ENCODE data around the gene TTLL4. TPM values are rescaled to one million over a fixed set of nuclear protein-coding genes. Genes with fewer than 3 reads are reported as not detected.

Gene TTLL4
- total RNA-seq, 1 donor from 2014 or later, result 47.3 TPM

GRCh38 chr2:218711550-218711929 lies 905 bp downstream of the TTLL4 start:
- peak overlapping the region; percentile 97 for H3K4me3 Mint-ChIP-seq (ENCODE audit: unreplicated experiment)
- peak overlapping the region; percentile 96 for H3K27ac Mint-ChIP-seq (ENCODE audit: unreplicated experiment)
- H3K36me3 Mint-ChIP-seq (ENCODE audit: low read depth, unreplicated experiment), result peaks cover 4% of the 10 kb centered on the region
- no peak for TF ChIP-seq CTCF (IDR thresholded peaks at IDR 0.05; ENCODE audit: unreplicated experiment)
- no peak for DNase-seq (ENCODE audit: low spot score)
- peaks cover 14% of the 10 kb centered on the region for H3K4me1 Mint-ChIP-seq (ENCODE audit: unreplicated experiment)
- H3K27me3 Mint-ChIP-seq (ENCODE audit: unreplicated experiment), result peaks cover 7% of the 10 kb centered on the region
- no peaks in the 10 kb centered on the region for H3K9me3 Mint-ChIP-seq (ENCODE audit: unreplicated experiment)

DNA sequence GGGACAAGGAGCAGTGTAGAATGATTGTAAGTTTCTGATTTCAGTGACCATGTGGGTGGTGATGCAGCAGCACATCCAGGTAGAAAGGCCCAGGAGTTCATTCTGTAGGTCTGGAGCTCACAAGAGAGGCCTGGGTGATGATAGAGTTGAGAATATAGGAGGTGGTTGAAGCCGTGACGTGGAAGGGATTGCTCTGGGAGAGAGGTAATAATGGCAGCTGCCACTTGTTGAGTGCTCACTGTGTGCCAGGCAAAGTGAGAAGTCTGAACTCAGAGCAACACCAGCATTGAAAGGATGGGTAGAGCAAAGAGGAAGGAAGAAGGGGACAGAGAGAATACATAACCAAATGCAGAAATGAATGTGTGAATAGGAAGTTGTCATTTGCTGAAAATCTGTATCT lies 3.3 kb downstream of the TTLL4 start:
- no peak for TF ChIP-seq CTCF (IDR thresholded peaks at IDR 0.05; ENCODE audit: unreplicated experiment)
- H3K27me3 Mint-ChIP-seq (ENCODE audit: unreplicated experiment), result peaks cover 7% of the 10 kb centered on the region
- no peak overlapping the region for H3K4me3 Mint-ChIP-seq (ENCODE audit: unreplicated experiment)
- H3K36me3 Mint-ChIP-seq (ENCODE audit: low read depth, unreplicated experiment), result peaks cover 4% of the 10 kb centered on the region
- DNase-seq (ENCODE audit: low spot score), result no peak
- H3K4me1 Mint-ChIP-seq (ENCODE audit: unreplicated experiment), result peaks cover 14% of the 10 kb centered on the region
- no peaks in the 10 kb centered on the region for H3K9me3 Mint-ChIP-seq (ENCODE audit: unreplicated experiment)
- H3K27ac Mint-ChIP-seq (ENCODE audit: unreplicated experiment), result no peak overlapping the region

- H3K36me3 Mint-ChIP-seq (ENCODE audit: low read depth, unreplicated experiment), result peaks cover 15% of the 10 kb centered on the region
- H3K27ac Mint-ChIP-seq (ENCODE audit: unreplicated experiment), result no peak overlapping the region
- peaks cover 4% of the 10 kb centered on the region for H3K27me3 Mint-ChIP-seq (ENCODE audit: unreplicated experiment)
- no peaks in the 10 kb centered on the region for H3K9me3 Mint-ChIP-seq (ENCODE audit: unreplicated experiment)
- no peak for TF ChIP-seq CTCF (IDR thresholded peaks at IDR 0.05; ENCODE audit: unreplicated experiment)
- peaks cover 14% of the 10 kb centered on the region for H3K4me1 Mint-ChIP-seq (ENCODE audit: unreplicated experiment)
- no peak for DNase-seq (ENCODE audit: low spot score)
- no peak overlapping the region for H3K4me3 Mint-ChIP-seq (ENCODE audit: unreplicated experiment)
These were observed 5.4 kb downstream of the TTLL4 start for GRCh38 chr2:218716070-218716469.

DNA sequence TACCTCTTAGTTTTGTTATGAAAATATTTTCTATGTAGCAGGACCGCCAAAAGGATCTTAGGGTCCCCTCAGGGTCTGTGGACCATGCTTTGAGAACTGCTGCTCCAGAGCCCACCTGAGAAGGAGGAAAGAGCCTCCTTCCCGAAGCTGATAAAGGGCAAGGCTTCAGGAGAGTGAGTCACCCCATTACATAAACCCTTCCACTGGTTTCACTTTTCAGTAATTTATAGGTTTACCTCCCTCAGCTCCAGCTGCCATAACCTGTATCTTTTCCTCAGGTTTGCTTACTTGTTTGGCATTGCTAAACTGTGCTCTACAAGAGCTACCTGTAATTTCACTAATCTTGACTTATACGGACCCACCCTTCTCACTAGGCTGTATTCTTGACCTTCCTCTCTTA lies 6.6 kb downstream of the TTLL4 start:
- no peak for DNase-seq (ENCODE audit: low spot score)
- H3K36me3 Mint-ChIP-seq (ENCODE audit: low read depth, unreplicated experiment), result peaks cover 11% of the 10 kb centered on the region
- no peak overlapping the region for H3K4me3 Mint-ChIP-seq (ENCODE audit: unreplicated experiment)
- H3K4me1 Mint-ChIP-seq (ENCODE audit: unreplicated experiment), result peaks cover 9% of the 10 kb centered on the region
- H3K27me3 Mint-ChIP-seq (ENCODE audit: unreplicated experiment), result peaks cover under 1% of the 10 kb centered on the region
- H3K27ac Mint-ChIP-seq (ENCODE audit: unreplicated experiment), result peak overlapping the region; percentile 49
- no peak for TF ChIP-seq CTCF (IDR thresholded peaks at IDR 0.05; ENCODE audit: unreplicated experiment)
- no peaks in the 10 kb centered on the region for H3K9me3 Mint-ChIP-seq (ENCODE audit: unreplicated experiment)

- H3K9me3 Mint-ChIP-seq (ENCODE audit: unreplicated experiment), result no peaks in the 10 kb centered on the region
- TF ChIP-seq CTCF (IDR thresholded peaks at IDR 0.05; ENCODE audit: unreplicated experiment), result no peak
These were observed 7.4 kb downstream of the TTLL4 start for GRCh38 chr2:218718058-218718457.

More at GRCh38 chr2:218718058-218718457, 7.4 kb downstream of the TTLL4 start:
- Mint-ChIP-seq H3K27me3 (ENCODE audit: unreplicated experiment) (peaks cover 3% of the 10 kb centered on the region), H3K27ac (ENCODE audit: unreplicated experiment) (peak overlapping the region; percentile 49), H3K36me3 (ENCODE audit: low read depth, unreplicated experiment) (peaks cover 11% of the 10 kb centered on the region), H3K4me3 (ENCODE audit: unreplicated experiment) (no peak overlapping the region), H3K4me1 (ENCODE audit: unreplicated experiment) (peaks cover 17% of the 10 kb centered on the region)
- no peak for DNase-seq (ENCODE audit: low spot score)

All from endothelial cell (in vitro differentiated cells).